ENCODE data around the gene SAP25.

Gene SAP25

DNA sequence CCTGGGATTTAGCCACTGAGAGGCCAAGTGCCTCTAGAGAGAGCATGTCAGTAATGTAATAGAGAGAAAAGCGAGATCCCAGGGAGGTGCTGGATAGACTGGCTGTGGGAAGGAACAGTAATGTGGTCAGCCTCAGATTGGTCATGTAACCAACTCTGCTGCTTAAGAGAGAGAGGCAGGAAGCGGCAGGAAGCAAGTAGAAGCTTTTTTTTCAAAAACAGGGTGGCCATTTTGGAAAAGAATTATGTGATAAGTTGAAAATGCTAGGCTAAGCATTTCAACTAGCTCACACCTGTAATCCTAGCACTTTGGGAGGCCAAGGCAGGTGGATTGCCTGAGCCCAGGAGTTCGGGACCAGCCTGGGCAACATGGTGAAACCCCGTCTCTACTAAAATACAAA is 24.7 kb upstream of the SAP25 start:
- no peak for DNase-seq (ENCODE audit: low read depth in 2 of 3, low spot score in 2 of 3)

DNA sequence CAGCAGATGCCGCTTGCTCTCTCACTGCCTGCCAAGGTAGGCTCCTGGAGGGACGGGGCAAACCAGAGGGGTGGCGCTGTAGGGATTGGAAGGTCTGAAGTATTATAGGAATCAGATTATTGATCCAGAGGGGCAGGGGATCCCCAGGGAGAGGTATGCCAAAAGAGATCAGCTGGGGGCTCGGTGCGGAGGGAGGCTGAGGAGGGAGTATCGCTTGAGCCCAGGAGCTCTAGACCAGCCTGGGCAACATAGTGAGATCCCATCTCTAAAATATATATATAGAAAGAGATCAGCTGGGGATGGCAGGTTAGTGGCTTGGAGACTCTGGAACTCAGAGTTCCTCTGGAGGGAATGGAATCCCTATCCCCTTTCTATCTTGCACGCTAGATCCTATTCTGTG is 21.5 kb upstream of the SAP25 start:
- DNase-seq (ENCODE audit: low read depth in 2 of 3, low spot score in 2 of 3), result no peak

DNA sequence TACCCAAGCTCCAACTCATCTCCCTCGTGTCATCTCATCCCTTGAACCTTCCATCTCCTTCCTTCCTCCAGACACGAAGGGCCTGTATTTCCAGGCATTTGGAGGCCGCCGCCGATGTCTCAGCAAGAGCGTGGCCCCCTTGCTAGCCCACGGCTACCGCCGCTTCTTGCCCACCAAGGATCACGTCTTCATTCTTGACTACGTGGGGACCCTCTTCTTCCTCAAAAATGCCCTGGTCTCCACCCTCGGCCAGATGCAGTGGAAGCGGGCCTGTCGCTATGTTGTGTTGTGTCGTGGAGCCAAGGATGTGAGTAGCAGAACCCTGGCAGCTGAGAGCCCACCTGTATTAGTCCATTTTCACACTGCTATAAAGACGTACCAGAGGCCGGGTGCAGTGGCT is 17.9 kb upstream of the SAP25 start:
- DNase-seq (ENCODE audit: low read depth in 2 of 3, low spot score in 2 of 3), result no peak

DNA sequence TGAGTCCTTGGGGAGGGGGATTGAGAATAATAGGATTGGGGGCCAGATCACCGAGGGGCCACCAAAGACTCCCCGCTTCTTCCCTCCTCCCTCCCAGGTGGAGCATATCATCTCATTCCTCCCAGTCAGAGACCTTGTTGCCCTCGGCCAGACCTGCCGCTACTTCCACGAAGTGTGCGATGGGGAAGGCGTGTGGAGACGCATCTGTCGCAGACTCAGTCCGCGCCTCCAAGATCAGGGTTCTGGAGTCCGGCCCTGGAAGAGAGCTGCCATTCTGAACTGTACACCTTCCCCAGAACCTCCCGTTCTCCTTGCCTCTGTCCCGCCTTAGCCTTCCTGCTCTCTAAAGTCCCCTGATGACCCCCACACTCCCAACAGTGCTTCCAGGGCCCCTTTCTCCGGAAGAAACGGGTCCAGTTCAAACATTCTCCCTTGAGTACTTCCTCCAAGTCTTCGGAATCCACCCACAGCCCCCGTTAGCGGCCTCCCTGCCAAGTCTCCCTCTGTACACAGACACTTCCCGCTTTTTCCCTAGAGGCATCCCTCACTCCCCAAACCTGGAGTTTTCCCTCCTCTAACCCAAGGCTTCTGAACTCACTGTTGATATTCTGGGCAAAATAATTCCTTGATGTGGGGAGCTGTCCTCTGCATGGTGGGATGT is 16.5 kb upstream of the SAP25 start:
- no peak for DNase-seq (ENCODE audit: low read depth in 2 of 3, low spot score in 2 of 3)

DNA sequence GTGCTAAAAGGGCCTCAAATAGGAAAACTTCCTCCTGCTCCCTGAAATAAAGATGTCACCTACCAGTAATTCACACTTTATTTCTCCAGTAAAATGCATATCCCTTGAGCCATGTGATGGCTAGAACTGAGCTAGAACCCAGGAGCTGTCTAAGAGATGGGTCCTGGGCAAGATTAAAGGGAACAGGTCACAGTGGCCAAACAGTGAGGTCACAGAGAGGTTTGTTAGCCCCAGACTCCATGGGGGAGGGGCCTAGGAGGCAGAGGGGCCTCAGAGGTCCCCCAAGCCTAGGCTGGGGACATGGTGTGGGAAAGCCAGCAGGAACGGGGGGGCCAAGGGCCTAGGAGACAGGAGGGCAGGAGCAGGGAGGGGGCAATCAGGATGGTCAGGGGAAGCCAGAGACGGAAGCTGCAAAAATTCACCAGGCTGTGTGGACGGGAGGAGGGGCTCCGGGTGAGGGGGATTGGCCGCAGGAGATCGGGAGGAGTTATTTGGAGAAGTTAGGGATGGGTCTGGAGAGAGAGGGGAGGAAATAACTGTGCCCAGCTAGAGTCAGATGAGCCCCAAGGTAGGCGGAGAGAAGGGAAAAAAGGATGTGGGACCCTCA is 15.7 kb upstream of the SAP25 start:
- no peak for DNase-seq (ENCODE audit: low read depth in 2 of 3, low spot score in 2 of 3)

DNA sequence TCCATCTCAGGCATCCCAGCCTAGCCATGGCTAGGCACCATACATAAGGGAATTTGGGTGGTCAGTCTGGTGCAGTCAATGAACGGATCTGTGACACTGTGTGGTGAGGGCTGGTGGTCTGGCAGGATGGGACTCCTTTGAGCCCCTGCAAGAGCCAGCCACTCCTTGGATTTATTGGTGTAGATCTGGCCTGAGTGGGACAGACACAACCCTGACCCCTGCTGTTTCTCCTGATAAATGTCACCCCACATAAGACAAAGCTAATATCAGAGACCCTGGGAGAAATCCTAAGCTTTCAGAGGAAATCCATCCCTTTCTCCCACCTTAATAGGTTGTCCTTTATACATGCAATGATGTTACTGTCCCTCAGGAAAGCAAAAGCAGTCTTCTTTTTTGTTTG is 14.7 kb upstream of the SAP25 start:
- no peak for DNase-seq (ENCODE audit: low read depth in 2 of 3, low spot score in 2 of 3)

DNA sequence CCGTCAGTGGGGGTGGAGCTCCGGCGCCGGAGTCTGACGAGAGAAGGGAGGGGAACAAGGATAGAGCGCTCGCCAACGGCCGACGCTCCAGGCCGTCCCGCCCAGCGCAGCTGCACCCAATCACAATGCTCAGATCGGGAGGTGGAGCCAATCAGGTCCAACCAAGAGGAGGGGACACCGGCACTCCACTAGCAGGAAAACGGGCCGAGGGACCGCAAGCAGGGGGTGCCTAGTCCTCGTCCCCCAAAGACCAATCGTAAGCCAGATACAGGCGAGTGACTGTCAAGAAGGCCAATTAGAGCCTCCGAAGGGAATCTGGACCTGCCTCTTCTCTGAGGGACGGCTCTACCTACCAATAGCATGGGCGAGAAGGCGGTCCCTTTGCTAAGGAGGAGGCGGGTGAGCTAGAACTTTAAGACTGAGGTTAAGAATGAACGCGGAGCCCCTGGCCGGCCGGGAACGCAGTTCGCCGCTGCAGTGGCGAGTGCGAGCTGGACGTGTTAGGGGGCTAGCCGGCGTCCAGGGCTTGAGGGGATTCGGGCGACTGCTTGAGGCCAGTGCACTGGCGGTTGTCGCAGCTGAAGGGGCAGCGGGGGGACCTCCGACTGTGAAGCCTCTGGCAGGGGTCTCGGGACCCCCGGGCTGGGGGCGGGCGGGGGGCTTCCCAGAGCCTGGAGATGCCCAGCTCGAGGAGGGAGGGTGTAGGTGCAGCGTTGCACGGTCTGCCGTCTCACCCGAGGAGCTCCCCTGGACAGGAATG is 12.7 kb upstream of the SAP25 start, which contains the start of gene FBXO24:
FBXO24 (plus strand) TSS at position 63 of the 760 bp plus-strand sequence; CDS start at position 361, 298 bp downstream.
- DNase-seq (ENCODE audit: low read depth in 2 of 3, low spot score in 2 of 3), result peak; percentile 91 to 98 (median 98)

DNA sequence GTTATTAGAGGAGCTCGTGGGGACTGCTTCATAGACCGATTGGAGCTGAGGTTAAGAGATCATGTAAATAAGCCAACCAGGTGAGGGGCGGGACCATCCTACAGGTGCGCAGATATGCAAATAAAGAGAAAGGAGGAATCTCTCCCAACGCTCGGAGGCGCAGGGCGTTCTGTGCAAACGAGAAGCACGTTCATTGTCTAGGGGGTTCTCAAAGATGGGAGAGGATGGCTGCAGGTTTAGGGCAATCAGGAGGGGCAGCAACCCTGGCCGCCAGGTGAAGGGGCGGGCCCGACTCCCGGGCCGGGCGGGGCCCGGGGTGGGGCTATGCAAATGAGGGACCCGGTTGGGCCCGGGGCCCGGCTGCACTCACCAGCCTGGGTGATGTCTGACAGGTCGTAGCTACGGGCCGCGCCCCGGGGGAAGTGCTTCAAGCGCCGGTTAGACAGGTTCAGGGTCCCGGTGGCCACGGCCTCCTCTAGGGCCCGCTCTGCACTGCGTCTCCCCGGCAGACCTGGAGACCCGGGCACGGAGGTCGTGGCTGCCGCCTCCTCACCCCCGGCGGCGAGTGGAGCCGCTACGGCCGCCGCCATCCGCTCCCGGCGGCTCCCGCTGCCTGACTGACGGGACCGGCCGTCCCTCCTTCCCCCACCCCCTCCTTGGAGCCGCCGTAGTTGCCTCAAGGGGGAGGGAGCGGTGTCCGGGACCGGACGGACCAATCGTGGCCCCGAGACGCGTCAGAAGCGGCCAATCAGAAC is 12.0 kb upstream of the SAP25 start, which contains the start of gene LRCH4:
LRCH4 (minus strand) TSS at position 619 of the 755 bp plus-strand sequence; CDS start at position 590, 29 bp downstream.
- no peak for DNase-seq (ENCODE audit: low read depth in 2 of 3, low spot score in 2 of 3)

DNA sequence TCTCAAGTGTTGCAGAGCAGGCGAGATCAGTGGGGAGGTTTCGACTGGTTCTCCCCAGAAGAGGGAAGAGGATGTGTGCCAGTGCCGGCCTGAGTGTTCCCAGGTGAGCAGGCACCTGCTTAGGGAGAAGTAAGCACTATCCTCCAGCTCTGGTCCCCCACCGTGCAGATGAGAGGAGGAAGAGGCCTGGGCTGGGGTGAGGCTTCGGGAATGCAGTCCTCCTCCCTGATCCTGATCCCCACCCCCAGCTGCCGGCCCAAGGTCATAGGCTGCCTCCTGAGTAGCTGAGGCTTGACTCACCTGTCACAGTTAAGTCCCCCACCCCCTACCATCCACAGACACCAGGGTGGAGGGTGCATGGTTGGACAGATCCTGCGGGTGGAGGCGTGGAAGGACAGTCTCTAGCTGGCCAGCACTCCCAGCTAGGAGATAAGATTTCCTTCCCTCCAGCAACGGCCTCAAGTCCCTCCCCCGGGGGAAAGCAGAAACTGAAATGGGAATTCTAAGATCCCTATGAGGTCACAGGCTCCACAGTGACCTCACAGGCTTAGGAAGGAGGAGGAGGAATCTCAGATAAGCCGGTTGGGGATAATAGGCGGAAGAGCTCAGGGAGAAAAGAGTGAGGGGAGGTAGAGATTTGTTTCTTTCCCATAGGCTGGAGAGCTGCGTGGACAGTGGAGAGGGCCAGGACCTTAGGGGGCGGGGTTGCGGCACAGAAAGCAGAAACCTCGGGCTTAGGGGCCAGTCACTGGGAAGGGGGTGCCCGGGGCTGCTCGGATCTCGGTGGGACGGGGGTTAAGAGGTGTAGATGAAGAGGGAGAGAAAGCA is 11.2 kb upstream of the SAP25 start:
- no peak for DNase-seq (ENCODE audit: low read depth in 2 of 3, low spot score in 2 of 3)

DNA sequence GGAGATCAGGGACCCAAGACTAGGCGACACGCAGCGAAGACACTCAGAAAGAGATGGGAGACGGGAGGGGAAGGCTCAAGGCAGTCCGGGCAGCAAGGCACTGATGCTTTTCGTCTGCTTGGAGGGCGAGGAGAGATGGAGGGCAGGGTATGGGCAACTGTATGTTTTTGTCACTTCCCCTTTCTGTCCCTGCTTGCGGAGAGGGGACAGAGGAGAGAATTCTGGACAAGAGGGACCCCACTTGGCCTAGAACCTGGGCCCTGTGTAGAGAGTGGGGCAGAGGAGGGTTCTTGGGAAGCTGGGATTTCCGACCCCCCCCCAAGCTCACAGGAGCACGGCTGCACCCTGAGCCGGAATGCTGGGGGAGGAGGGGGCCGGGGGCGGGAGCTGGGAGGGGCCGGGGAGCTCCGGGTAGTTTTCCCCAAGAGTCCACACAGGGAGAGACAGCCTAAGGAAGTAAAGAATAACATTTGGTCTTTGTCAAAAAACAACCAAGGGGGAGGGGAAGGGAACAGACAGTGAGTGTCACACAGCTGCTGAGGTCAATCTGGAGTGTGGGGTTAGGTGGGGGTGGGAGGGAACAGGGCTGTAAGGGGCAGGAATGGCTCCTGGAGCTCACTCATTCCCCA is 10.5 kb upstream of the SAP25 start:
- DNase-seq (ENCODE audit: low read depth in 2 of 3, low spot score in 2 of 3), result no peak

DNA sequence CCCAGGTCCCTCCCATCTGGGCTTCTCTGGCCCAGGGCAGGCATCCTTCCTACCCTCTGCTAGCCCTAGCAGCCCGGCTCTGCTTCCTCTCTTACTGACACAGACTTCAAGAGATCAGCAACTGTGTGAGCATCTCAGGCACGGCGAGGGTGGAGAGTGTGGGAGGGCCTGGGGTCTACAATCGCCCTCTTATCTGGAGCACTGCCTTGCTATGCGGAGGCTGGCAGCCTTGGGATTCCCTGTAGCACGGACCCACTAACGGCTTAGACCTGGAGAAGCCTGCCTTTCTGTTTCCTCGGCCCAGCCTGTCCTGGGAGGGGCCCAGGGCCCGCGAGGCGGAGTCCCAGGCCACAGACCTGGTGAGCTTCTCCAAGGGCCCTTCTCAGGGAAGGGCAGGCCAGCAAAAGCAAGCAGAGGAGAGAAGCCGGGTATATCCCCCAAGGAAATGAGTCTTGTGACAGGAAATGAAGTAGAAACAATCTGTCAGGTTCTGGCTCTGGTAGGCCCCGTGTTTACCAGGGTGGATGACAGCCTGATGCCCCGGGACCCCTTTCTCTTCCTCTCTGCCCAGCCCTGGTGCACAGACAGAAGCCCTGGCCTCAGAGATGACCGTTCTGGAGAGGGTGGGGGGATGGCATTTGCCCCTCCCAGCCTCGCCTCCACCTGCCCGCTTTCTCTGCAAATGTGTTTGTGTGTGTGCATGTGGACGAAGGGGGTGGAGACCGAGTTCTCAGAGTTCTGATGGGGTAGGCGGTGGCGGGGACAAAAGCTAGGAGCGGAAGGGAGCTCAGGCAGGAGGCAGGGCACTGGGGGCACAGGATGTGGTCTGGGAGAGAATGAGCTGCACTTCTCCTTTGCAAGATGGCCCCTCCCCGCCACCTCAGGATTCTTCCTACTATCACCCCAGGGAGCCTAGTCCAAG is 9.7 kb upstream of the SAP25 start:
- no peak for DNase-seq (ENCODE audit: low read depth in 2 of 3, low spot score in 2 of 3)

DNA sequence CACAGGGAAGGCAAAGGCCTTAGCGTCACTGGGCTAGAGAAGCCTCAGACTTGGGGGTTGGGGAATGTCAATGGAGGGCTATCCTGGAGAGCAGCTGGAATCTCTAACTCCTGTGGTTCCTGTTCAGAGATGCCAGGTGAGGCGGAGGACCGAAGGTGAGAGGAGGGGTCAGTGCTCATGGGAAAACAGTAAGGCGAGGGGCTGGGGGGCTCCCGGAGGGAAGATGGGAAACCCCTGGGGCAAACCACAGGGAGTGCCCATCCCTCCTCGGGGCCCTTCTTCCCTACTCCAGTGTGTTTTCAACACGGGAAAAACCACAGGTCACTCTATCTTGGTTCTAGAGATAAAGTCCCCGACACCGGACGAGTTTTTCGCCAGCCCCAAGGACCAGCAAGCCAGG is 8.9 kb upstream of the SAP25 start:
- no peak for DNase-seq (ENCODE audit: low read depth in 2 of 3, low spot score in 2 of 3)

DNA sequence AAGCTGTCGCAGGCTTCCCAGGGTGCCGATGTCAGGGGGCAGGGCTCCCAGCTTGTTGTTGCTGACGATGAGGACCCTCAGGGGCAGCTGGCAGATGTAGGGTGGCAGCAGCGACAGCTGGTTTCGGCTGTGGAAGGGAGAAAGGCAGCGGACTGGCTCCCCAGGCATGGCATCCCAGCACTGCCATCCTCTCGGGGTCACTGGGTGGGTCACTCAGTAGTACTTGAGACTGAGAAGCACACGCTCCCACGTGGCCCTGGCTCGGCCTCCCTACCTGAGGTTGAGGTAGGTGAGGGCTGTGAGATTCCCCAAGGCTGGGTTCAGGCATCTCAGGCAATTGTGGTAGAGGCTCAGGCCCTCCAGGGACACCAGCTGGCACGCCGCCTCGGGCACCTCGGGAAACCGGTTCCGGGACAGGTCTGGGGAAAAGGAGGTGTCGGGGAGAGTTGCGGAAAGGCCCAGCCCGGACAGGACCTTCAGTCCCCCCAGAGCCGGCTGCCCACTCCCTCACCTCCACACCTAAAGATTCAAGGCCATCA is 8.4 kb upstream of the SAP25 start:
- no peak for DNase-seq (ENCODE audit: low read depth in 2 of 3, low spot score in 2 of 3)

DNA sequence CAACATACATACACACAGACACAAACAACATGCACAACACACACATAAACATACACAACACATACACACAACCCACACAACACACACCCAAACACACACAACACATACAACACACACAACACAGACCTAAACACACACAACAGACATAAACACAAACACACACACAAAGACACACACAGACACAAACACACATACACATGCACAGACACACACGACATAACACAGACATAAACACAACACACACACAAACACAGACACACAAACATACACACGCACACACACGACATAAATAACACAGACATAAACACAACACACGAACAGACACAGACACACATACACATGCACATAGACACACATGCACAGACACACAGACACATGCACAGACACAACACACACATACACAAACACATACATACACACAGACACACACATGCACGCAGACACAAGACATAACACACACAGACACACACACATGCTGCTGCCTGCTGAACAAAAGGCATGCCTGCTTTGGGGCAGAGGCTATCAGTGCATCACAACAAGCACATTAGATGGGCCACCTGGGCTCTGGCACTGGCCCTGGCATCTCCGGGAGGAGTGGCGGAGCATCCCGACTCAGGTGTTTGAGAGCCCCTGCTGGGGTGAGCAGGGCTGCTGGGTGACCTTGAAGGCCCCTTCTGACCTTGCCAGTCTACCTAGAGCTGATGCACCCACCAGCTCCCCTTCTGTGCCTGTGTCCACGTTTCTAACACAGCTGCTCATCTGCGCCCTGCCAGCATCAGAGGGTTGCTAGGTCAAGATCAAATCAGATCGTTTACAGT is 7.0 kb upstream of the SAP25 start:
- DNase-seq (ENCODE audit: low read depth in 2 of 3, low spot score in 2 of 3), result no peak

DNA sequence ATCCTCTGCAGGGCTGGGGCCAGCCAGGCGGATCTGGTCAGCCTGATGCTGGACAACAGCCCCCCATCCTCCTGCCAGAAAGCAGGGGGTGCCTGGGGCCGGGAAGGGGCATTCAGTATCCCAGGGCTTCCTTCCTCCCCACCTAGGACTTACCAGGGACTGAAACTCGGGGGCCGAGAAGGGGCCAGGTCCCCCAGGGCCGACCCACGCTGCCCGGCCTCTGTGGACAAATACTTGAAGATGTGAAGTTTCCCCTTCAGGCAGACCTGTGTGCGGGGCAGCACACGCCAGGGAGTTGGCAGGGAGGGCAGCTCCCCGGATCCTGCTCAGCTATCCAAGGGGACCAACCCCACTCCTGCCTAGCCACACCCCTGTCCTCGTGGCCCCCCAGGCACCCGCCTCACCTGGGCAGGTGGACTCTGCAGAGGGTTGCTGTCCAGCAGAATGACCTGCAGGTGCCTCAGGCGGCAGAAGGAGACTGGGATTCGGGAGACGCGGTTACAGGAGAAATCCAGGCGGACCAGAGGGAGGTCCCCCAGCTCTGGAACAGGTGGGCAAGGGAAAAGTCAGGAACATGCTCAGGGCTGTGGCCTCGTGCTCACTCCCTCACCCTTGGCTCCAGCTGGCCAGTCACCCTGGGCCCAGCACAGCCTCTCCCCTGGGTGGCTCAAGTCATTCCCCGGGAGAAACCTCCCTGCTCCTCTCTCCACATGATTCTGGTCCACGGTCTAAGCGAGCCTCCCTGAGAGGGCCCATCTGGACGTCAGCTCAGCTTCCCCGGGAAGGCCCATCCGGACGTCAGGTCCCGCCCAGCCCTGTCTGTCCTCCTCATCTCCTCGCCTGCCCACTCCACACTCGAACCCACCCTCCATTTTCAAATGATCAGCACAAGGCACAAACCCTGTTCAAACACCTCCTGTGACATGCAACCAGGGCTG is 4.8 kb upstream of the SAP25 start:
- no peak for DNase-seq (ENCODE audit: low read depth in 2 of 3, low spot score in 2 of 3)

DNA sequence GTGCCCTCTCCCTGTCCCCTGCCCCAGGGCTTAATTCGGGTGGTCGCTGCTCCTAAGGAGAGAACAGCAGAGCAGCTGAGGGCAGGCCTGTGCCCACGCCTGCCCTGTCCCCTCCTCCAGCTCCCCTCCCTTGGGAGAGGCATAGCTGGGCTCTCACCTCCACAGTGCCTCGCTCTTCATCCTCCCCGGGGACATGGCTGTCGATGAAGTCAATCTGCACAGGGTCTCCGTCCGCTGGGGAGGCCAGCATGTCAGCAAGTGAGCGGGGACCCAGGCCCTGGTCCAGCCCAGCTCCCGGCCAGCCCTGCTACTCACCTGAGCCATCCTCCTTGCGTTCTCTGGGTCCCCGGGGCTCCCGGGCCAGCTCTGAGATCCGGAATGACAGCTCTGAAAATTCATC is 3.8 kb upstream of the SAP25 start:
- DNase-seq (ENCODE audit: low read depth in 2 of 3, low spot score in 2 of 3), result no peak

DNA sequence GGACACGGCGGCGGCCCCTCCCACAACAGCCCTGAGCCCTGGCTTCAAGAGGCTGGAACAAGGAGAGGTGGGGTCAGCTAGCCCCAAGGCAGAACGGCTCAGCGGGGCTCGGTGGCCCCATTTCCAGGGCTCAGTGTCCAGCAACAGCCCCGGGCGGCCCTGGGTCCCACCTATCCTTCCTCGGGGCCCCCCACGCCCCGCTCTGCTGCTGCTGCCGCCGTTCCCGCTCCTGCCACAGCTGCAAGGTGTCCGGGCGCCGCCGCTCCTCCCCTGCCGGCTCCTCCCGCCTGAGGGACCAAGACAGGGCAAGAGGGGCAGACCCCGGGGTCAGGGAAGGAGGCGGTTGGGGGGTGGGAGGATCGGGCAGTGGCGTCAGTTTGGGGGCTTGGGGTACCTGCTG is 3.4 kb upstream of the SAP25 start:
- no peak for DNase-seq (ENCODE audit: low read depth in 2 of 3, low spot score in 2 of 3)
